ENCODE results near the gene FBXW12. TPM values are rescaled to one million over a fixed set of nuclear protein-coding genes. Genes with fewer than 3 reads are reported as not detected.

FBXW12 gene
- total and polyA plus RNA-seq, 2 experiments from 2014 or later, result not detected

DNA sequence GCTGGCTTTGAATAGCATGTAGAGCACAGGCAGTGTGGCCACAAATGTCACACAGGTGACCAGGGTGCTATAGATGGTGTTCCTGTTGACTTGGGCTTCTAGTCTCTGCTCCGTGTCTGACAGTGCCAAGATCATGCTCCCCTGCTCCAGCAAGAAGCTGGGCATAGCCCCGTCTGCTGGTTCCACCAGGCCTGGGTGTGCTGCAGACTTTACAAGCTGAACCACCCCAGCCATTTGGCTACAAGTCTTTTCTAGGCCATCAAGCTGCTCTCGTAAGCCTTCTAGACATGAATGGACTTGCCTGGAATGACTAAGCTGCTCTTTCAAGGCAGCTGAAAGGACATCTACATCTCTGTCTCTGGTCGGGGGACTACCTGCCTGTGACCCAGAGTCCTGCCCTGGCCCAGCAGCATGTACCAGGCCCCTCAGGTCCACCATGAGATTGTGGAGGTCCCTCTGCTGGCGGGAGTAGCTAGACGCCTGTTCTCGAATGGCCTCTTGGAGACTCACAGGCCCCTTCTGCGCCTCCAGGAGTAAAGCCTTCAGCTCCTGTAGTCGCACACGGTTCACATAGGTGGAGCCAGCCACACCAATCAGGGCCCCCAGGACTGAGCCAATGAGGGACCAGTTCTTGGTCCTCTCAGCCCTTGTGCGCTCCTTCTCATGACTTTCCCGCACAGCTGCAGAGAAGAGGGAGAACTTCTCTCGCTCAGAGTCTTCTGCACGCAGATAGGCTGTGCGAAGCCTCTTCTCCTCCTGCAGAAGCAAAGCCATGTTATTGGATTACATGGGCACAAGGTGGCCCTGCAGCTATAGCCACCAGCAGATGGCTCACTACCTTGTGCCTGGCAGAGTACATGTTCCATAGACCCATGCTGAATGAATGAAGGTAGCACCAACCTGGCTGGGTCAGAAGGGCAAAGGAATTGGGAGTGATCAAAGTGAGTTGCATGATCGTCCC, 60.7 kb downstream of the FBXW12 start:
- no peak overlapping the region for H2AFZ ChIP-seq
- H3K9ac ChIP-seq, result no peak overlapping the region
- H3K36me3 ChIP-seq (ENCODE audit: low read depth), result no peaks in the 10 kb centered on the region
- no peaks in the 10 kb centered on the region for H3K79me2 ChIP-seq (ENCODE audit: insufficient read depth)
- H3K27ac ChIP-seq, result no peak overlapping the region
- no peaks in the 10 kb centered on the region for H3K9me3 ChIP-seq (ENCODE audit: low read depth)
- no peak for TF ChIP-seq EZH2 (IDR thresholded peaks at IDR 0.05; ENCODE audit: insufficient read depth, poor library complexity, severe bottlenecking)
- TF ChIP-seq EZH2phosphoT487 (IDR thresholded peaks at IDR 0.05; ENCODE audit: insufficient read depth, low read depth), result no peak
- 0 out of 2 replicates have a peak, but pooled peaks cover 6% of the 10 kb centered on the region for H3F3A ChIP-seq (ENCODE audit: insufficient read depth)
- H3K9me2 ChIP-seq (ENCODE audit: insufficient read depth), result no peaks in the 10 kb centered on the region
- H3K27me3 ChIP-seq (replicated peaks; ENCODE audit: insufficient read depth), result no peaks in the 10 kb centered on the region
- 71 to 73% methylated on average over 16 of the region's 16 CpGs for WGBS, 2 experiments (ENCODE audit: low coverage in 1 of 2, low lambda C conversion rate in 2 of 2, missing lambda C conversion rate in 2 of 2)
- H3K4me1 ChIP-seq (ENCODE audit: insufficient read depth), result peaks cover 21% of the 10 kb centered on the region
- DNase-seq, result no peak
- in situ Hi-C loops (cut with MboI), result loop anchor here (10.0 kb wide), 1 partner anchor 158 kb away; no protein-coding TSS in a partner anchor
- H3K4me3 ChIP-seq, result 0 out of 2 replicates have a peak overlapping the region, but pooled peaks have one; percentile 13
- peak overlapping the region; percentile 41 for H3K4me2 ChIP-seq (ENCODE audit: unreplicated experiment)
- H4K20me1 ChIP-seq (ENCODE audit: insufficient read depth), result no peaks in the 10 kb centered on the region

DNA sequence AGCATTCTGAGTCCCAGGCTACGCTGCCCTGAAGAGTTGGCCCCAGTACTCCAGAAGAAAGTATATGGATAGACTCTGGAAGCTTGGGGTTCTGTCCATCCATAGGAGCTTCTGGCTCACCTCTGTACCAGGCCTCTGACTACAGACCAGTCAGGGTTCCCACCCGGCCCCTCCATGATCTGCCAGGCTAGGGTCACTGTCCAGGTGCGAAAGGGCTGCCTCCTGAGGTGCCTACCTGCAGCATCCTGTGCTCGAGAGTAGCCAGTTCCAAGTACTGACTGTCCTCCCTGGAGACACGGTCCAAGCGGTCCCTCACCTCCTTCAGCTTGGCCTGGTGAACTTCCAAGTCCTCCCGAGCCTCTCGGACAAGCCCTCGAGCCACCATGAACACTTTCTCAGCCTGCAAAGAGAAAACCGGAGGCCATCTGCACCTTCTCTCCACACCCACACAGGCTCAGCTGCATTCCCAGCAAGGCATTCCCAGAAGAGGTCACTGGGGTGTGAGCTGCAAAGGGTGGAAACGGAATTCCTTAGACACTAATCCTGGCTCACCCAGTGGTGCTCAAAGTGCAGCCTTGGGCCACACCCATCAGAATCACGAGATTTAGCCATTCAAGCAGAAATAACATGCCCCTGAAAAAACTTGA, 61.6 kb downstream of the FBXW12 start:
- WGBS, 2 experiments (ENCODE audit: low coverage in 1 of 2, low lambda C conversion rate in 2 of 2, missing lambda C conversion rate in 2 of 2), result 29% methylated on average over 12 of the region's 12 CpGs
- H3K4me2 ChIP-seq (ENCODE audit: unreplicated experiment), result peak overlapping the region; percentile 41
- peaks cover 18% of the 10 kb centered on the region for H3K4me1 ChIP-seq (ENCODE audit: insufficient read depth)
- no peaks in the 10 kb centered on the region for H3K27me3 ChIP-seq (replicated peaks; ENCODE audit: insufficient read depth)
- in situ Hi-C loops (cut with MboI), result loop anchor here (10.0 kb wide), 1 partner anchor 159 kb away; no protein-coding TSS in a partner anchor
- 0 out of 2 replicates have a peak, but pooled peaks cover 6% of the 10 kb centered on the region for H3F3A ChIP-seq (ENCODE audit: insufficient read depth)
- 0 out of 2 replicates have a peak overlapping the region, but pooled peaks have one; percentile 24 for H2AFZ ChIP-seq
- DNase-seq, result peak; percentile 83
- H3K79me2 ChIP-seq (ENCODE audit: insufficient read depth), result no peaks in the 10 kb centered on the region
- peak overlapping the region; percentile 59 for H3K27ac ChIP-seq
- H3K9me3 ChIP-seq (ENCODE audit: low read depth), result no peaks in the 10 kb centered on the region
- H3K4me3 ChIP-seq, result peak overlapping the region; percentile 13; the same call in 1 of the 2 replicates
- no peaks in the 10 kb centered on the region for H3K36me3 ChIP-seq (ENCODE audit: low read depth)
- no peak for TF ChIP-seq EZH2 (IDR thresholded peaks at IDR 0.05; ENCODE audit: insufficient read depth, poor library complexity, severe bottlenecking)
- no peak for TF ChIP-seq EZH2phosphoT487 (IDR thresholded peaks at IDR 0.05; ENCODE audit: insufficient read depth, low read depth)
- no peaks in the 10 kb centered on the region for H4K20me1 ChIP-seq (ENCODE audit: insufficient read depth)
- peak overlapping the region; percentile 48 for H3K9ac ChIP-seq
- no peaks in the 10 kb centered on the region for H3K9me2 ChIP-seq (ENCODE audit: insufficient read depth)

DNA sequence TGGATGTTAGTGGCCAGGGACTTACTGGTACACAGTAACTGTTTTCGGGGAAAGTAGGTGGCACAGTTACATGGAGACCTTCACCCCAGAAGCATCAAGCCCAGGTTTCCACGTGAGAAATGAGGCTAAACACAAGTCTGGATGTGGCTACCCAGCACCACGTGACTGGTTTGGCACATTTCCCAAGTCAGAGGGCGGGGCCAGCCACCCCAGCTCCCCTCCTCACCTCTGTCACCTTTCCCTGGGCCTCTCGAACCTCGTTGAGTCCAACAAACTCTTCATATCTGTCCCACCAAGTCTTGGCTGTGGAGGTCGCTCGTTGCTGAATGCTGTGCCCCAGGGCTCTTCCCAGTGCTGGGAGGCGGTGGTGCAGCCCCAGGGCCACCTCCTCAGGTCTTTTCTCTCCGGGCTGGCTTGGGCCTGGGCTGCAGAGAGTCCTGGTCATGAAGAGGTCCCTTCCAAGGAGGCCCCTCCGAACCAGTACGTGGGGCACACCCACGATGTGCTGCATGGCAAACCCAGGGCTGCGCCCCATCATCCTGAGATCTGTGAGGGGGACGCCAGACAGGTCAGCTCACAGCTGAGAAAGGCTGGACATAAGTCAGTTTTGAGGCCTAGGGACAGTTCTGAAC, 62.7 kb downstream of the FBXW12 start:
- TF ChIP-seq EZH2phosphoT487 (IDR thresholded peaks at IDR 0.05; ENCODE audit: insufficient read depth, low read depth) (no peak), EZH2 (IDR thresholded peaks at IDR 0.05; ENCODE audit: insufficient read depth, poor library complexity, severe bottlenecking) (no peak)
- H3K27ac ChIP-seq, result peak overlapping the region; percentile 59; the same call in 1 of the 2 replicates
- H3K4me2 ChIP-seq (ENCODE audit: unreplicated experiment), result peak overlapping the region; percentile 41
- H3K9me2 ChIP-seq (ENCODE audit: insufficient read depth), result no peaks in the 10 kb centered on the region
- 71 to 72% methylated on average over 14 to 15 of the region's 15 CpGs for WGBS, 2 experiments (ENCODE audit: low coverage in 1 of 2, low lambda C conversion rate in 2 of 2, missing lambda C conversion rate in 2 of 2)
- H3K79me2 ChIP-seq (ENCODE audit: insufficient read depth), result peaks cover 10% of the 10 kb centered on the region
- no peak overlapping the region for H3K4me3 ChIP-seq
- H3F3A ChIP-seq (ENCODE audit: insufficient read depth), result 0 out of 2 replicates have a peak, but pooled peaks cover 6% of the 10 kb centered on the region
- in situ Hi-C loops (cut with MboI), result loop anchor here (10.0 kb wide), 1 partner anchor 160 kb away; no protein-coding TSS in a partner anchor
- H3K9ac ChIP-seq, result peak overlapping the region; percentile 48; the same call in 1 of the 2 replicates
- DNase-seq, result no peak
- peaks cover 18% of the 10 kb centered on the region for H3K4me1 ChIP-seq (ENCODE audit: insufficient read depth)
- no peaks in the 10 kb centered on the region for H4K20me1 ChIP-seq (ENCODE audit: insufficient read depth)
- H3K36me3 ChIP-seq (ENCODE audit: low read depth), result no peaks in the 10 kb centered on the region
- no peak overlapping the region for H2AFZ ChIP-seq
- H3K9me3 ChIP-seq (ENCODE audit: low read depth), result no peaks in the 10 kb centered on the region
- no peaks in the 10 kb centered on the region for H3K27me3 ChIP-seq (replicated peaks; ENCODE audit: insufficient read depth)

DNA sequence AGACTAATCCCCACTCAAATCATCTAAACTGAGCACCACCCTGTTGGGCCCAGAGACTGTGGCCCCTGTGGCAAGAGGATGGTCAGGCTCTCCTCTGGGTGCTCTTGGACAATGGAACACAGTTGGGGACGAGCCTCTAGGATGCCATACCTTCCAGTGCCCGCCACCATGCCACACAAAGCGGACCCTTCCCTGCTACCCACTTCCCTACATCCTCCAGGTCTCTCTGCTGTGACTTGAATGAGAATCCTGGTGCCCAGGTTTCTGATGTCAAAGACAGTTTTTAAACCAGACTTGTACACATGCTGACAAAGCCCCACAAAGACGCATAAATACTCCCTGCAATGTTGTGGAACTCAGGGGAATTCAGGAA, 63.2 kb downstream of the FBXW12 start:
- Histone ChIP-seq H3K79me2 (ENCODE audit: insufficient read depth) (peaks cover 15% of the 10 kb centered on the region), H3K9me3 (ENCODE audit: low read depth) (no peaks in the 10 kb centered on the region), H4K20me1 (ENCODE audit: insufficient read depth) (no peaks in the 10 kb centered on the region), H3K4me3 (no peak overlapping the region), H2AFZ (no peak overlapping the region), H3K9me2 (ENCODE audit: insufficient read depth) (no peaks in the 10 kb centered on the region), H3K27ac (no peak overlapping the region), H3K36me3 (ENCODE audit: low read depth) (no peaks in the 10 kb centered on the region), H3K27me3 (replicated peaks; ENCODE audit: insufficient read depth) (no peaks in the 10 kb centered on the region), H3F3A (ENCODE audit: insufficient read depth) (0 out of 2 replicates have a peak, but pooled peaks cover 6% of the 10 kb centered on the region), H3K9ac (no peak overlapping the region), H3K4me1 (ENCODE audit: insufficient read depth) (peaks cover 18% of the 10 kb centered on the region), H3K4me2 (ENCODE audit: unreplicated experiment) (no peak overlapping the region)
- TF ChIP-seq EZH2 (IDR thresholded peaks at IDR 0.05; ENCODE audit: insufficient read depth, poor library complexity, severe bottlenecking) (no peak), EZH2phosphoT487 (IDR thresholded peaks at IDR 0.05; ENCODE audit: insufficient read depth, low read depth) (no peak)
- in situ Hi-C loops (cut with MboI), result loop anchor here (10.0 kb wide), 1 partner anchor 160 kb away; no protein-coding TSS in a partner anchor
- WGBS, 2 experiments (ENCODE audit: low coverage in 1 of 2, low lambda C conversion rate in 2 of 2, missing lambda C conversion rate in 2 of 2), result 54% methylated on average over 4 of the region's 4 CpGs
- DNase-seq, result no peak
